ENCODE results near the gene SOX13.

DNA sequence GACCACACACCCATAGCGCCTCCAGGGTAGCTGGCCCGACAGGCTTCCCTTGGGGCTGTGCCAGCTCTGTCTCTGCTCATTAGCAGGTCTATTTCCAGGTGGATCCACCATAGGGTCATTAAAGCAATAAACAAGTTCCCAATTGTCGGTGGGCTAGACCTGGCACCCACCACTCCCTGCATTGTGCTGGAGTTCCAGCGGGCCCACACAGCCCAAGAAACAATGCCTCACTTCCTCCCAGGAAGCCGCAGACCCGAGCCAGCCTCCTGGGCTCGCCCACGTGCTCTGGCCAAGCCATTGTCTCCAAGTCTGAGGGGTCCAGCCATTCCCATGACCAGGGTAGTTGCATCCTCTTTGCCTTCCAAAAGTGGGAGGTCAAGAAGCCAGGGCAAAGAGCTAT, 27.5 kb upstream of the SOX13 start:
- no peak for TF ChIP-seq CTCF (IDR thresholded peaks at IDR 0.05 in 4 of 5, conservative IDR thresholded peaks at IDR 0.05 in 1 of 5)
- no peak for TF ChIP-seq POLR2A (IDR thresholded peaks at IDR 0.05)

Measured in gastrocnemius medialis (tissue), 4 donors.